GM12801 (cell line): ENCODE data around the gene SUGCT.

ENCODE experiments used
- TF ChIP-seq, protein P1 (sequence below): IDR thresholded peaks from one replicate; pipeline ENCODE4 v1.5.1; 2011; ENCODE audit warnings: control low read depth; ENCODE audit not compliant: insufficient read length; ENCODE audit errors: extremely low read depth

SUGCT gene

DNA sequence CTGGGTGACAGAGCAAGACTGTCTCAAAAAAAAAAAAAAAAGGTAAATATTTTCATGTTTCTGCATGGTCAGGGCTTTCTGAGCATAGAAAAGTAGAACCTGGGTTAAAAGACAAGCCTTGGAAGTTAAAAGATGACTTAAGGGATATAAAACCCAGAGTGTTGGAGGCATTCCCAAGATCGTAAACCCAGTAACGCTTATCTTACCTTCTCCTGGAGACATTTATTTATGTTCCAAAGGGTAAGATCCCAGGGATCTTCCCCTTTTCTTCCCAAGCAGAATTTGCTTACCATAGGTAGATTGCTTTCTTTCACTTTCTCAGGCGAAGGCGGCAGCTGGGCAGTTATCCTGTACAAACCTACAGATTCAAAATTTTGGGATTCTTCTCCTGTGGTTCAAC lies 22.2 kb downstream of the SUGCT start:
- TF ChIP-seq, protein P1, sequence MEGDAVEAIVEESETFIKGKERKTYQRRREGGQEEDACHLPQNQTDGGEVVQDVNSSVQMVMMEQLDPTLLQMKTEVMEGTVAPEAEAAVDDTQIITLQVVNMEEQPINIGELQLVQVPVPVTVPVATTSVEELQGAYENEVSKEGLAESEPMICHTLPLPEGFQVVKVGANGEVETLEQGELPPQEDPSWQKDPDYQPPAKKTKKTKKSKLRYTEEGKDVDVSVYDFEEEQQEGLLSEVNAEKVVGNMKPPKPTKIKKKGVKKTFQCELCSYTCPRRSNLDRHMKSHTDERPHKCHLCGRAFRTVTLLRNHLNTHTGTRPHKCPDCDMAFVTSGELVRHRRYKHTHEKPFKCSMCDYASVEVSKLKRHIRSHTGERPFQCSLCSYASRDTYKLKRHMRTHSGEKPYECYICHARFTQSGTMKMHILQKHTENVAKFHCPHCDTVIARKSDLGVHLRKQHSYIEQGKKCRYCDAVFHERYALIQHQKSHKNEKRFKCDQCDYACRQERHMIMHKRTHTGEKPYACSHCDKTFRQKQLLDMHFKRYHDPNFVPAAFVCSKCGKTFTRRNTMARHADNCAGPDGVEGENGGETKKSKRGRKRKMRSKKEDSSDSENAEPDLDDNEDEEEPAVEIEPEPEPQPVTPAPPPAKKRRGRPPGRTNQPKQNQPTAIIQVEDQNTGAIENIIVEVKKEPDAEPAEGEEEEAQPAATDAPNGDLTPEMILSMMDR = no peak

DNA sequence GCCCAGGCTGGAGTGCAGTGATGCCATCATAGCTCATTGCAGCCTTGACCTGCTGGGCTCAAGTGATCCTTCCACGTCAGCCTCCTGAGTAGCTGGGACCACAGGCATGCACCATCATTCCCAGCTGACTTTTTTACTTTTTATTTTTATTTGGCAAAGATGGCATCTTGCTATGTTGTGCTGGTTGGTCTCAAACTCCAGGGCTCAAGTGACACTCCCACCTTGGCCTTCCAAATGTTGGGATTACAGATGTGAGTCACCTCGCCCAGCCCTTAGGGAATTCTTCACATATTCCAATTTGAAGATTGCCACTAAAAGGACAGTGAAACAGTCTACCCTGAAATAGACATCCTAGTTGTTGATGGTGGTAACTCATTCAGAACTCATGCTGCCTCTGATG lies 27.7 kb downstream of the SUGCT start:
- TF ChIP-seq, protein P1 = no peak

DNA sequence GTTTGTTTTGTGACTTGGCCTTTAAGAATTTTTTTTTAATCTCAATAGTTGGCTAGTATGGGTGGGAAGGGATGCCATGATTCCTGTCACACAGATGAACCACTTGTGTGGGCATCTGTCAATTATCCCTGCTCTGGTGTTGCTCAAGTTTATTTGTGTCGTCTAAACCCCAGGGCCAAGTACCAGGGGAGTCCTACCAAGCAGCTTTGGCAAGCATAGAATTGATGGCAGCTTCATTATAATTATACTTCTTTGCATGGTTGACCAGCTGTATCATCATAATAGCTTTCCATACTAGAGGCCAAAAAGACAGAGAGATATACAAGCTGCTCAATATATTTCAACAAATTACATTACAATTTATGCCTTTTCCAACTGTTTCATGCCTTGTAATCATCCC lies 30.4 kb downstream of the SUGCT start:
- TF ChIP-seq, protein P1 = no peak

DNA sequence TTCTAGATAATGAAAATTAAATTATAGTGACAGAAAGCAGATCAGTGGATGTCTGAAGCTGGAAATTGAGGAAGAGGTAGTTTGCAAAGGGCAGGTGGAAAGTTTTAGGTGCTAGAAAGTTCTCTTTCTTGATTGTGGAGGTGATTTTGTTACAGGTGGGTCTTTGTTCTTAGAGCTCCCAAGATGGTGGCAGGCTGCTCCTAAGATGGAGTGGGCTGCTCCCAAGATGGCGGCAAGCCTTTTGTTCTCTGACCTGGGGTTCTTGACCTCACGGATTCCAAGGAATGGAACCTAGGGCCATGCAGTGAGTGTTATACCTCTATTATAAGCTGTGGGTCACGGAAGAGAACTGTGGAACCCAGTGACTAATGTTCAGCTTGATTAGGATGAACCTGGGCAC lies 32.5 kb downstream of the SUGCT start:
- TF ChIP-seq, protein P1 = no peak

DNA sequence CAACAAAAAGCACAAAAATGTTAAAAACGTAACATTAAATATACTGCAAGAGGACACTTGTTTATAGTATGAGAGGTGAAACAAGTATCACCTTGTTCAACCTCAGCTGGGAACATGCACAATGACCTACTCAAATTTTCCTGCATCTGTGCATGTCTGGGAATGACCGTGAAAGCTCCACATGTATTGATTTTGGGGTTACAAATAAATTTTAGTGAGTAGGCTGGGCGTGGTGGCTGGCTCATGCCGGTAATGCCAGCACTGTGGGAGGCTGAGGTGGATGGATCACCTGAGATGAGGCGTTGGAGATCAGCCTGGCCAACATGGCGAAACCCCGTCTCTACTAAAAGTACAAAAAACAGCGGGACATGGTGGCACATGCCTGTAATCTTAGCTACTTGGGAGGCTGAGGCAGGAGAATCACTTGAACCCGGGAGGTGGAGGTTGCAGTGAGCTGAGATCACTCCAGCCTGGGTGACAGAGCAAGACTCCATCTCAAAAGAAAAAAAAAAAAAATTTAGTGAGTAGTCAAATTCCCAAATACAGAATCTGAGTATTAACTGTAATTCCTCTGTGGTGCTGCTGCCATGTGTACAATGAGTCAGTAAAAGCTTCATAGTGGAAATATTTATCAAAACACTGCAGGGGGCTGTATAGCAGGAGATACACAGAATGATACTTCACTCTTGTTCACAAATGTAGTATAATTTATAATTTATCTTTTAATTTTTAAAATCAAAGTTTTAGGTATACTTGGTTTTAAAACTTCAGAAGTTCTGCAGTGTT lies 41.1 kb downstream of the SUGCT start:
- TF ChIP-seq, protein P1 = no peak

DNA sequence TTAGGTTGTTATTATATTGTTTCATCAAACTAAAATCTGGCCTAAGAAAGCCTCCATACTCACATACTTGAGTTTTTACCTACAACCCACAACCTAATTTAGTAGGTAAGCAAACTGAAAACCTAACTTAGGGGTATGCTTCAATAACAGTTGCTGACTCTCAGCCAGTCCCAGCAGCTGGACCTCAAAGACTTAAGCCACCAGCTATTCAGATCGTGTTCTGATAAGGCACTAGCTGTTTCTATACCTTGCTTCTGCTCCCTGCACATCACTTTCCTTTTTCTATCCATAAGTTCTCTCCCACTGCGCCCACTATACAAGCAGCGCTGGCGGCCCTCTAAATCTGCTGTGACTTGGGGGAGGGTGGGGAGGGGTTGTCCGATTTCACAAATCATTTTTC lies 42.3 kb downstream of the SUGCT start:
- TF ChIP-seq, protein P1 = no peak

DNA sequence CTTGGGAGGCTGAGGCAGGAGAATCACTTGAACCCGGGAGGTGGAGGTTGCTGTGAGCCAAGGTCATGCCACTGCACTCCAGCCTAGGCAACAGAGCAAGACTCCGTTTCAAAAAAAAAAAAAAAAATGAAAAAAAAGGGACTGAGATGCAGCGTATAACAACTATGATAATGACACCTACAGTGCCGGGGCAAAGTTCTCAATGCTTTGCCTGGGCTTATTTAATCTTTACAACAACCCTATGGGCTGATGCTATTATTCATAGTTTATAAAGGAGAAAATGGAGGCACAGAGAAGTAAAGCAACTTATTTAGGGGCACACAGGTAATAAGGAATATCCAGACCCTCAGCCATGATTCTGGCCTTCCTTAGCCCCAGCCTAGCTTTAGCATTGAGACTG lies 47.6 kb downstream of the SUGCT start:
- TF ChIP-seq, protein P1 = no peak
